AG09309 (cell line): Measurements from ENCODE around the gene SUN1.
A peak's percentile ranks its signal among the peaks of the same experiment; 100 is the strongest.
"Not testable (repeated sequence)": the region's sequence is repeated elsewhere in the genome, so short reads cannot be mapped to it uniquely, and the experiment has no call there.

Source experiments
- DNase-seq: peaks from one replicate; pipeline ENCODE4 v3.0.0-alpha.2; 2010; ENCODE audit warnings: low read depth
- H3K4me3 ChIP-seq: 2 replicates; pipeline ENCODE4 v1.5.1; 2011; ENCODE audit warnings: mild to moderate bottlenecking, low read depth, low read length, moderate library complexity; ENCODE audit not compliant: control insufficient read depth
- TF ChIP-seq, protein P1 (sequence below): IDR thresholded peaks from 2 replicates; pipeline ENCODE4 v1.5.1; 2011; ENCODE audit warnings: mild to moderate bottlenecking, low read depth, low read length, inconsistent platforms; ENCODE audit not compliant: insufficient read depth, control insufficient read depth; ENCODE audit errors: missing control alignments

SUN1 gene

GRCh38 chr7:903921-904755 is 71.9 kb downstream of the SUN1 start:
- H3K4me3 ChIP-seq: no peak overlapping the region
- TF ChIP-seq, protein P1, sequence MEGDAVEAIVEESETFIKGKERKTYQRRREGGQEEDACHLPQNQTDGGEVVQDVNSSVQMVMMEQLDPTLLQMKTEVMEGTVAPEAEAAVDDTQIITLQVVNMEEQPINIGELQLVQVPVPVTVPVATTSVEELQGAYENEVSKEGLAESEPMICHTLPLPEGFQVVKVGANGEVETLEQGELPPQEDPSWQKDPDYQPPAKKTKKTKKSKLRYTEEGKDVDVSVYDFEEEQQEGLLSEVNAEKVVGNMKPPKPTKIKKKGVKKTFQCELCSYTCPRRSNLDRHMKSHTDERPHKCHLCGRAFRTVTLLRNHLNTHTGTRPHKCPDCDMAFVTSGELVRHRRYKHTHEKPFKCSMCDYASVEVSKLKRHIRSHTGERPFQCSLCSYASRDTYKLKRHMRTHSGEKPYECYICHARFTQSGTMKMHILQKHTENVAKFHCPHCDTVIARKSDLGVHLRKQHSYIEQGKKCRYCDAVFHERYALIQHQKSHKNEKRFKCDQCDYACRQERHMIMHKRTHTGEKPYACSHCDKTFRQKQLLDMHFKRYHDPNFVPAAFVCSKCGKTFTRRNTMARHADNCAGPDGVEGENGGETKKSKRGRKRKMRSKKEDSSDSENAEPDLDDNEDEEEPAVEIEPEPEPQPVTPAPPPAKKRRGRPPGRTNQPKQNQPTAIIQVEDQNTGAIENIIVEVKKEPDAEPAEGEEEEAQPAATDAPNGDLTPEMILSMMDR: no peak
- no peak for DNase-seq

DNA sequence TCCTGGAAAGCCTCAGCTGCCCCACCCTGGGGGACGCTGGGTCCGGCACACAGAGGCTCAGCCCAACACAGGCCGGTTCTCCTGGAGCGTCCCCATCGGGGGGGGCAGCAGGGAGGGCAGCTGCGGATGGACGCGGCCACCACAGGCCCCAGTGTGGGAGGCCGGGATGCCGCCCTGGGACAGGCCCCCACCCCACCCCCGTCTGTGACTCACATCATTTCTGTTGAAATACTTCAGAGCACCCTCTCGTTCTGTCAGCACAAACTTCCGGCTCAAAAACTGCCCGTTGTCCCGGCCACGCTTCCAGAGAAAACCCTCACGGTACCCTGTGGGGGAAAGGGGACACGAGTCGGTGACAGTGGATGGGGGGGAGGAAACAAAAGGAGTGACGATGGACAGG is 72.6 kb downstream of the SUN1 start:
- TF ChIP-seq, protein P1: no peak
- no peak overlapping the region for H3K4me3 ChIP-seq
- no peak for DNase-seq

DNA sequence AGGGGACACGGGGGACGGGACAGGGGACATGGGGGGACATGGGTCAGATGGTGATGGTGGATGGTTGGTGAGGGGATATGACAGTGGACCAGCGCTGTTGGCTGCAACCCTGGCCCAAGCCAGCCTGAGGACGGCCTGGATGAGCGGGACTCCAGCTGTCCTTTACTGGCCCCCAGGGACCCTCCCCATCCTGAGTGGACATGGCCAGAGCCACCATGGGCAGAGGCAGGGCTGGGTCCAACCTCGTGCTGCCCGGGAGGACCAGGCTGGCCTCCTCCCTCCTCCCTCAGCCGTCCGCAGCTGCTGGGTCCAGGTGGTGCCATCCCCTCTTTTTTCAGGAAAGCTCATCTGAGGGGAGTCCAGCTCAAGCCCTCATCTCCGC is 74.5 kb downstream of the SUN1 start:
- DNase-seq: no peak
- TF ChIP-seq, protein P1: no peak
- H3K4me3 ChIP-seq: no peak overlapping the region

GRCh38 chr7:907158-907980 is 75.1 kb downstream of the SUN1 start:
- H3K4me3 ChIP-seq: no peak overlapping the region
- TF ChIP-seq, protein P1: no peak
- DNase-seq: no peak

DNA sequence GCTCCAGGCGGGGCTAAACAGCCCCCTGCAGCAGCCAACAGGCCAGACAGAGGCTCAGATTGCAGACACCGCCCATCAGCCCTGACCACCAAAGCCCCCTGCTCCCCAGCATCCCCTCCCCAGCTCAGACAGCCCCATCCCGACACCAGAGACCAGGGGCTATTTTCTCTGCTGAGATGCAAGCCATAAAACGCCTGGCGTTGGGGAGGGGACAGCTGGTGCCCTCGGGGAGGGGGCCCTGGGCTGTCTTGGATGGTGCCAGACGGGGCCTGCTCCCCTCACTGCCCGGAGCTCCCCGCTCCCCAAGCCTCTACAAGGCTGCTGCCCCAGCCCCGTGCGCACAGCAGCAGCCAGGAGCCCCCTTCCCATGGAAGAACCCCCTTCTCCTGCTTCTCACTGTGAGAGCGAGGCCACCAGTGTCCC is 75.9 kb downstream of the SUN1 start:
- DNase-seq: no peak
- no peak overlapping the region for H3K4me3 ChIP-seq
- TF ChIP-seq, protein P1: no peak

- not testable (repeated sequence) for DNase-seq, H3K4me3 ChIP-seq
- TF ChIP-seq, protein P1: peak; percentile 74
These were observed 76.5 kb downstream of the SUN1 start for GRCh38 chr7:908591-909357.
